HG03354 (cell line): ENCODE measurements around the gene PHACTR2.
"Not testable (repeated sequence)": the region's sequence is repeated elsewhere in the genome, so short reads cannot be mapped to it uniquely, and the experiment has no call there.

ENCODE experiments used
- ATAC-seq: cut with Tn5 transposase; IDR thresholded peaks from one replicate; pipeline ENCODE4 v1.9.1; 2021; ENCODE audit warnings: mild to moderate bottlenecking; ENCODE audit not compliant: unreplicated experiment, poor library complexity, severe bottlenecking

Gene PHACTR2

GRCh38 chr6:143754204-143754603, 76.4 kb downstream of the PHACTR2 start:
- ATAC-seq = no peak

DNA sequence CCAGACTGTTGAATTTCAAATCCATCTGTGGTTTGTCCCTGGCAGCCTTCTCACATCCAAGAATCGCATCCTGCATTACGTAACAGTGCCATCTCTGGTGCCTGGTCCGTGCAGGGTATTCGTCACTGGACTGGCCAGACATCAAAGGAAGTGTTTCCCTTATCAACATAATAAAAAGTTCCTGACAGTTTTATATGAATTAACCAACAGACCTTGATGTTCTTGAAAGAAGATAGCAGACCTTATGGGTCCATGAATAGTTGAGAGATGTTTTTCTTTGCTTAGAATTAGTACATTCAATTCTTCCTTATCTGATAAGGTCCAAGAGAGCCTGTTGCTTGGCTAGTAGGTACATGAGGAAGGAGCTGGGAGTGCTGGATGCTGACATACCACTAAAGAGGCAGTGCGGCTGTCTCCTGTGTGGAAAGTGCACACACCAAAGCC, 77.6 kb downstream of the PHACTR2 start:
- no peak for ATAC-seq

DNA sequence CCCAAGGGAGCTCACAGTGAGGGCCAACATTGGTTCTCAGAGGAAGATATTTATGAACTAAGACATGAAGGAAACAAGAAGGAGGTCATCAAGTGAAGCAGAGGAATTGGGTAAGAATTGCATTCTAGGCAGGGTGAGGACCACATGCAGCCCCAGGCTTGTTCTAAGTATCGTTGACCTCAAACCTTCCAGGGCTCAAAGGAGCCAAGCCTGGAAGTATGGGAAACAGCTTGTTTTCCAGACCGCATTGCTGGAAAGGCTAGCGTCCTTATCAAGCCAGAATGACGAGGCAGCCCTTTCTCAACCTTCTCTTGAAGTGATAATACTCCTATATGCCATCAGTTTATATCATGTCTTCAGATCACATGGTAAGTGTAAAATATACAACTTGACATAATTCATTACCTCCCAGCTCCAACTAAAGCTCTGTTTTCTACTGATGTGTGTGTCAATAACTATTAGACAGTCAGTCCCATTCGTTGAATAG, 79.6 kb downstream of the PHACTR2 start:
- no peak for ATAC-seq

DNA sequence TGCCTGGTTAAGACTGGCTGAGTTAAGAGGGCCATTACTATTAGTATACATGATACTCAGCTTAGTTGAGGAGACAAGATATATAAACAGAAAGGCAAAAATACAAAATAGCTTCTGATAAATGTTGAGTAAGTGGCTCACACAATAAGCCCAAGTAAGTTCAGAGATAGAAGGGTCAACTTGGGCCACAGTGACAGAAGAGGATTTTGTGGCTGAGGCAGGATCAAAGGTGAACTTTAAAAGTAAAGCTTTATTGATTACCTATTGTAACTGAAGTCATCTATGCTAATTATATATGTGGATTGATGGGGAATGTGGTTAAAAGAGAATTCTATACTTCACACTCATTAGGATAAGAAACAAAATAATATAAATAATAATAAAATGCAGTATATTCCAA, 80.8 kb downstream of the PHACTR2 start:
- no peak for ATAC-seq

DNA sequence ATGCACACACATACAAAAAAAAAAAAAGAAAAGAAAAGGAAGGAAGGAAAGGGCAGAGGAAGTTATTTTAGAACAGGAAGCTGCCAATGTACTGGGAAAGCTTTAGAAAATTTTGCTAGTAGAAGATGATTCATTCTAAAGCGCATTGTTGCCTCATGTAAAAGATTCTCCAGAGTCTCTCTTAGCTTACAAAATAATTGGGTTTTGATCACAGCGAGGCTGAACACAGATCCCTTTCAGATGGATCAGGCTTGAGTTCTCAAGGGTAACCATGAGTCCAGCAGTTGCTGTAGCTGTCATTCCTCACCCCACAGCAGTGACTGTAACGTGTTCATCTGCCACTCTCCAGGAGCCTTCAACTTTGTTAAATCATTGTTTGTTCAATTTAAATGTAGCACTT, 81.9 kb downstream of the PHACTR2 start:
- ATAC-seq = no peak

GRCh38 chr6:143761074-143761473, 83.3 kb downstream of the PHACTR2 start:
- no peak for ATAC-seq

DNA sequence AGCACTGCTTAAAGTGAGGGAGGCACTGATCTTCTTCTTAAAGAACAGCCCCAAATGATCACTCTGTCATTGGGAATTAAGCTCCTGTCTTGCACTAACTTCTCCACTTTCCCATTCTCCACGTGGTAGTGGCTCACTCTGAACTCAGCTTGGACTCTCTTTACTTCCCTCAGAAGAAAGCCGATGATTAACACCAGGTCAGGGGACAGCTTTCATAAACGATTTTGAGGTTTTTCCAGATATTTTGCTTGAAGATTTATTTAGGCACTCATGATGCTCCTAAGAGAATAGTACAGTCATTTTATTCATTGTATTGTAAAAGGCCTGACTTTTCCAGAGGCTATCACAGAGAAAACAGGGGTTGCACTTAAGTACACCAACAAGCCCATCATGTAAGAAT, 84.4 kb downstream of the PHACTR2 start:
- ATAC-seq = no peak

GRCh38 chr6:143765422-143766184, 87.8 kb downstream of the PHACTR2 start:
- no peak for ATAC-seq

DNA sequence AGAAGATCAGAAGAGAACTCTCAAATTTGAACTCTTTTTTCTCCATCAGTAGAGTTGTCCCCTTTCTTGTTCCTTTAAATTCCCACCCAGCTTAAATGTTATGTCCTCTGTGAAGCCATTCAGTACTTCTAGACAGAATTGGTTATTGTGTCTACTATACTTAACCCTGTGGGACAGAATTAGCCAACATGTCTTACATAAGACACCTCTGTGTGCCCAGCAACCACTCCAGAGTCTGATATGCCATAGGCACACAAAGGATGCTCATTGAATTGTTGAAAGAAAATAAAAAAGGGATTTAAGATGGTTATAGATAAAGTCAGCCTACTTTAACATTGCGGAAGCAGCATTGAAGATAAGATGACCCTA, 88.4 kb downstream of the PHACTR2 start:
- no peak for ATAC-seq

DNA sequence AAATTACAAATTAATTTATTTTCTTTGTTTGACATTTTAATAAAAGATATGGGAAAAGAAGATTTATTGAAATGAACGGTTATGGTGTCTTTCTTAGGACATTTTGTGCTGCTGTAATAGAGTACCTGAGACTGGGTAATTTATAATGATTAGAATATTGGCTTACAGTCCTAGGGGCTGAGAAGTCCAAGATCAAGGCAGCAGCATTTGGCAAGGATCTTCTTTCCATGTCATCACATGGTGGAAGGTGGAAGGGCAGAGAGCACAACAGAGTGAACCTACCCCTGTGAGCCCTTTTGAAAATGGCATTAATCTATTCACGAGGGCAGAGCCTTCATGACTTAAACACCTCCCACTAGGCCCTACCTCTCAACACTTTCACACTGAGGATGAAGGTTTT, 89.7 kb downstream of the PHACTR2 start:
- no peak for ATAC-seq

DNA sequence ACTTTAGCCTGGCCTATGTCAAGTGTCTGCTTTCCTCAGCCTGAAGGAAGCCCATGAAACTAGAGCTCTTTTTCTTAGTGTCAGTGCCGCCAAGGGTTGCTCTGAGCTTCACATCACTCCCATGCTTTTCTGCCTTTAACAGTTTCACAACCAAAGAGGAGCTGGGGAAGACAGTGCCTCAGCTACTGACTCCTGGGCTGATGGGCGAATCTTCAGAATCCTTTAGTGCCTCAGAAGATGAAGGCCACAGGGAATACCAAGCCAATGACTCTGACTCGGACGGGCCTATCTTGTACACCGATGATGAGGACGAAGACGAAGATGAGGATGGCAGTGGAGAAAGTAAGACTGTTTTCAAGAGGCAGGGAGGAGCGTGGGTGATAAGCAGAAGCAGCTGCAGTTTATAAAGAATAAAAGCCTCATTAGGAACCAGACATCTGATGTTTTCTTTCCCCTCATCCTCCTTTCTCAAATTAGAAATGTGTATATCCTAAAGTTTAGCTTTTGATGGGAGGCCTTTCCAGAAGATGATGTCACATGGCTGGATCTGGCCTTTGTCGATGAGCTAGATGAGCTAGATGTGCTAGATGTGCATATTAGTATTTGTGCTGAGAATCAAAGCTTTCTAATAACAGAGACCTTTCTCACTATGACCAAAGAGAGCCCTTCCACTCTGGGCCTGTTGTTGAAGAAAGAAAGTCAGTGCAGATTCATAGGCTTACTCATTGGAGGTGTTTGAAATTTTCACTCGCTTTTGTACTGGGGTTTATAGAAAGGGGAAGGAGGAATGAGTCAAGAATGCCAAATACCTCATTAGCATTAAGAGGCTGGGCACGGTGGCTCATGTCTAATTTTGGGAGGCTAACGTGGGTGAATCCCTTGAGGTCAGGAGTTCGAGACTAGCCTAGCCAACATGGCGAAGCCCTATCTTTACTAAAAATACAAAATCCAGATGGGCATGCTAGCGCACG, 94.6 kb downstream of the PHACTR2 start:
- ATAC-seq = no peak

DNA sequence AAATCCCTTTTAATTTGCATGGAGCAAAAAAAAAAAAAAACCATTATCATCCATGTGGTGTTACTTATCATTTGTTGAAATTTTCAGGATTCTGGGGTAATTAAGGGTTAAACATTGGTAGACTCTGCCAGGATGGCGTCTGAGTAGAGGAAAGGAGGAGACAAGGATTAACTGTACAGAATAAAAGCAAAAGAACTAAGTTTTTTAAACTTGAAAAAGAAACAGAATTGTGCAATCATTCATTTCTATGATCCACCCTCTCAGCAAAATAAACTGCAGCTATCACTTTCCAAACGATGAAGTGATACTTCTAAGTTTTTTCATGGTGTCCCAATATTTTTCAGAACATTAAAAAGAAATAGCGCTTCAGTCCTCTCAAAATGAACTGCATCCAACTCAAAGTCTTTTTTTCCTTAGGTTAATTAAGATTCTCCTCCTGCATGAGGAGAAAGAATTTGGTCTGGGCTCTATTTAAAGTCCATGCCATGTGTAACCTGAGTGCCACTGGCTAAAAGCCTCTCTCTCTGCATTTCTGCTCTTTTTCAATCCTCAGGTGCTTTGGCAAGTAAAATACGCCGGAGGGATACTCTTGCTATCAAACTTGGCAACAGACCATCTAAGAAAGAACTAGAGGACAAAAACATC, 95.9 kb downstream of the PHACTR2 start:
- no peak for ATAC-seq

GRCh38 chr6:143774347-143774746, 96.6 kb downstream of the PHACTR2 start:
- ATAC-seq = no peak

- no peak for ATAC-seq
These were observed 97.6 kb downstream of the PHACTR2 start for GRCh38 chr6:143775336-143775735.

GRCh38 chr6:143778926-143779325, 101.2 kb downstream of the PHACTR2 start:
- no peak for ATAC-seq

GRCh38 chr6:143782481-143782880, 104.7 kb downstream of the PHACTR2 start:
- ATAC-seq = no peak

GRCh38 chr6:143783077-143783476, 105.3 kb downstream of the PHACTR2 start:
- ATAC-seq = no peak

DNA sequence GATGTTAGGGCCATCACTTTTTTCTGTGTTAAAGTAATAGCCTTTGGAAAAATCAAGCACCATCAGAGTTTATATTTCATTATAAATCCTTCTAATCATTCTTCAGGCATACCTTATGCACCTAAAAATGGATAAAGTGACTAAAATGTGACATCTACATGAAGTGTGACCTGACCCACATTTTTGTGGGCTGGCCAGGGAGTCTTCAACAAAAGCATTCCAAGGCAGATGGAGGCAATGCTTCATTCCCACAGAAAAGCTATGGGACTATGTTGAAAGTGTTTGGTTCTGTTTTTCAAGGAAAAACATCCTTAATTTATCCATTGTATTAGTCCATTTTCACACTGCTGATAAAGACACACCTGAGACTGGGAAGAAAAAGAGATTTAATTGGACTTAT, 106.6 kb downstream of the PHACTR2 start:
- ATAC-seq = no peak

GRCh38 chr6:143786371-143786770, 108.6 kb downstream of the PHACTR2 start:
- ATAC-seq = not testable (repeated sequence)
